ENCODE data around the gene ROS1.

The ROS1 gene

GRCh38 chr6:117306227-117306790 lies 119.4 kb downstream of the ROS1 start:
- no peak for DNase-seq

- DNase-seq, result no peak
Measured at GRCh38 chr6:117304446-117304845, 121.3 kb downstream of the ROS1 start.

DNA sequence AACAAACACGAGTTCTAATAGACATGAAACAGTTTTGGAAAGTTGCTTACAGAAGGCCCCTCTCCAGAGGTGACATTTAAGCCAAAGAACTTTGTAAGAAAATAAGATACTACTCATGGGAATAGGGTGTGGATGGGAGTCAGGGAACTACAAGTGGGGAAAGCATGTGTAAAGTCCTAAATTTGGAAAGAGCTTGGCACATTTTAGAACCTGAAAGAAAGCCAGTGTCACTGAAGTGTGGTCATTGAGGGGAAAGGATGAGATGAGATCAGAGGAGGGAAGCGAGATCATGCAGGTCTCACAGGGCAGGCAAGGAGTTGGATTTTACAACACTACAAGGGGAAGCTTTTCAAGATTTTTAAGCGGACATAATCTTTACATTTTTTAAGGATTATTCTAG lies 122.4 kb downstream of the ROS1 start:
- DNase-seq, result no peak

DNA sequence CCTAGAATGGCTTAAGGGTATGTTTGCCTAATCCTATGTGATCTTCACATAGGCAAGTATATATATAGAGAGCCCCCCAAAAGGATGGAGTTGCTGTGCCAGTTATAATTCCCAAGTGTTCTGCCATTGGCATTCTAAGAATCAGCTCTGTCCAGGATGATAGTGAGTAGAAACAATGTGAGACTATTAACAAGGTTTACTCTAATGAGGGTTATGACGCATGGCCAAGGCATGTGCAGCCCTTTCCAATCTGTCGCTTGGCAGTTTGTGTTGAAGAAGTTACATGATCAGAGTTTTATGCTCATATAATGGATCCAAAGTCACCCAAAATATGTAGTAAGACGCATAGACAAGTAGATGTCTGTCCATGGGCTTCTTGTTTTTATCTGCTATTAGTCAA lies 126.8 kb downstream of the ROS1 start:
- DNase-seq, result no peak

DNA sequence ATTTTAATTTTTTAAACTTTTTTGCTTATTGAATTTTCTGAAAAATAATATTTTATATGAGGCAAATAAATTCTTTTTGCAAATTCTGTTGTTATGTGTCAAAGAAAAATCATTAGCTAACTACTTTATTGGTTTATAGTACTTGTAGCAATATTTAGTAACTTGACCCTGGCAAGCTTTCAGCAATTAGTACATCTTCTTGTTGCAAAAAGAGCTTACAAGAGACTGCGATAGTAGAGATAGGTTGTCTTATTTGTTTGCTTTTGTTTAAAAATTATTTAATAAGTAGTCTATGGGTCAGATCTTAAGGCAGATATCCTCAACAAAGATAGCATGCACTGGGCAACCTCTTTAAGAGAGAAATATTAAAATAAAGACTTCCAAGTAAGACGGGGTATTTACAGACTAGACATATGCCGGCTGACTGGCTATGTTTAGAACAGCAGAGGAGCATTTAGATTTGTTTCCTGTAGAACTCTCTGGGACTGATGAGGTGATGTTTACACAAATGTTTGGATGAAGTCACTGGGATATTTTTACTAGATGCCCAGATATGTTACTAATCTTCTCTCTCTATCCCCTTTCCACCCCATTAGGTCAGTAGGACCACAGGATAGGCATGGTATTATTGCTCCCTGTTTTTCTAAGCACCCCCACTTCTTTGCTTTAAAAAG lies 135.4 kb downstream of the ROS1 start:
- DNase-seq, result no peak

DNA sequence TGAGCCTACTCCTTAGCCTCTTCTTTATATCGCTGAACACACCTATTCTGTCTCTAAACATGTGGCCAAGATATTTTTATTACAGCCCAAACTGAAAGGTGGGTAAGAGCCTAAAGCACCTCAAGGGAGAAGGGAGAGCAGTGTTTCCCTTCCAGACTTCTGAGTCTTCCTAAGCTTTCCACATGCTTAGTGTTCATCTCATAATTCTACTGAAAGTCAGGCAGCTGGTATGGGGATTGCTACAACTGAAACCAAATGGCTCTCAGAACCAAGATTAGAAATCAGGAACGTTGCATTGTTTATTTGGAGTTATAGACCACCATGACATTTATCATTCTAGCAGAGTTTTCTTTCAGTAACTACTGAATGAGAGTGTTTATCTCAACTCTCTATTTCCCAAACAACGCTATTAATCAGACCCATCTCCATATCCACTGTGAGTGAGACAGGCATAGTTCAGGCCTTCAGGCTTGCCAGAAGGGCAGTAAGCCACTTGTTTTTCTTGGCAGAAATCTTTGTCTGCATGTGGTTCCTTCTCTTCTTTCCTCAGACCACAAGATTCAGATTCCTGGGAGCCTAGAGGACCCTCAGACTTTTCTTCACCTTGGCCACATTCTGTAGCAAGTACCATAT lies 137.5 kb downstream of the ROS1 start:
- no peak for DNase-seq

GRCh38 chr6:117280922-117281321 lies 144.8 kb downstream of the ROS1 start:
- no peak for DNase-seq

DNA sequence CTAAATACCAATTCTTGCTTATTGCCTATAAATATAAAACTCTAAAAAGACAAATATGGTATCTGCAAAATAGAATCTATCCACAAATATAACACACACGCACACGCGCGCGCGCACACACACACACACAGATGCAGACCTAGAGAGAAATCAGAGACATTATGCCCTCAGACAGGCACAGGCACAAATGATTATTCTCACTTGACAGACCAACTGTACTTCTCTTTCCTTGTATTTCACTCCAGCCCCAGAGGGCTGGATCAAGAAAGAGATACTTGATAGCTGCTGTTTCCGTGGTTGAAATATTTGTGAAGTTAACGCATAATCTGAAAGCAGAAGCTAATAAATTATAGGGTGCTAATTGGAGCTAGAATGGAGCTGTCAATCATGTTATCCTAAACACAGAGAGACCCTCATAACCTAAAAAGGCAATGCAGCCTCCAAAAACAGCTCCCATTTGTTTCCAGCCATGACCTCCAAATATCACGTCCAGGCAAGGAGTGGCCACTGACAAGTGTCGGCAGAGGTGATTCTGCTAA lies 148.9 kb downstream of the ROS1 start:
- no peak for DNase-seq

GRCh38 chr6:117275711-117276110 lies 150.0 kb downstream of the ROS1 start:
- DNase-seq, result no peak

DNA sequence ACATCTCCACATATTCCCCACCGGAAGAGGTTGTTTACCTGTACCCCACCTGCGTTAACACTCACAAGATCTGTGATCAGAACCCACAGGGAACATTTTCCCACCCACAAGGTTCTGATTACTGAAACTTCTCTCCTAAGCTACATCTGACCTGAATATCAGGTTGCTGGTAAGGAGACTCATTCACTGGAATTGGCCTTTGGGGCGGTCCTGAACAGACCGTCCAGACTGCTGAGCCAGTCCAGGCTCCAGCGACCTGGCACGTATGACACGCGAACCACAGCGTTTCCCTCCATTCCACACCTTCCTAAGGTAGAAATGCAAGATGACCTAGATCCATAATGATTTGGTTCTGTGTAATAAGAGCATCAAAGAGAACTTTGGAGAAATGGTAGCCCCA lies 150.5 kb downstream of the ROS1 start:
- DNase-seq, result no peak

- DNase-seq, result no peak
Measured at GRCh38 chr6:117272891-117273290, 152.9 kb downstream of the ROS1 start.

DNA sequence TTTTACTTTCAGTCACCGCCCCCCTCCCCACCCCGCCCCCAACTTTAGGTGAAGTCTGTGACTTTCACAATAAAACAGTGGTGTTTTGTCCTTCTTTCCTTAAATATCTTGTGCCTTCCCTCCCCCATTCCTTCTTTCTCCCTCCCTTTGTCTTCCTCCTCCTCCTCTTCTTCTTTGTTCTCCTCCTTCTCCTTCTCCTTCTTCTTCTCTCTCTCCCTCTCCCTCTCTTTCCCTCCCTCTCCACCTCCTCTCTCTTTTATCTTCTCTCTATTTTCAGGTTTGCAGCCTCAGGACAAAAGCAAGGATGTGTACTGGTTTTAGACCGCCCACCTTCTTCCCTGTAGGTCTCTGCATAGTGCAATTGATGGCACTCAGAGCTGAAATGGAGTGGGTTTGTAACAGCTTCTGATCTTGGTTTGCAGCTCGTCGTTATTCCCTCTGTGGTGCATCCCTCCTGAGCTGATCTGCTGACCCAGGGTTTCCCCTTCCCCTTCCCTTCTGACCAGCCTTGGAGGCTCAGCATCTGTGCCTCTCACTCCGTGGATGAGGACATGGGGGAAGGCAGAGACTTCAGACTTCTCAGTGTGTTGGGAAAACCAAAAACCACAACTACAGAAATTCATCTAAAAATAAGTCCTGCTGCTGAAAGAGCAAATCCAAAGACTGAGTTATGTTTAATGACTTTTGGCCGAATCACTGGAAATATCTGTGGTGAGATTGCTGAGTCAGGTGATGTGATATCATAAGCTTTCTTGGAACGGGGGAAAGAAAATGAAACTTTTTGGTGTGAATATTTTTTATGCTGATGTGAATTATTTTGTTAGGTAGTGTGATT lies 153.5 kb downstream of the ROS1 start:
- no peak for DNase-seq

- no peak for DNase-seq
Measured at GRCh38 chr6:117270843-117271507, 154.8 kb downstream of the ROS1 start.

DNA sequence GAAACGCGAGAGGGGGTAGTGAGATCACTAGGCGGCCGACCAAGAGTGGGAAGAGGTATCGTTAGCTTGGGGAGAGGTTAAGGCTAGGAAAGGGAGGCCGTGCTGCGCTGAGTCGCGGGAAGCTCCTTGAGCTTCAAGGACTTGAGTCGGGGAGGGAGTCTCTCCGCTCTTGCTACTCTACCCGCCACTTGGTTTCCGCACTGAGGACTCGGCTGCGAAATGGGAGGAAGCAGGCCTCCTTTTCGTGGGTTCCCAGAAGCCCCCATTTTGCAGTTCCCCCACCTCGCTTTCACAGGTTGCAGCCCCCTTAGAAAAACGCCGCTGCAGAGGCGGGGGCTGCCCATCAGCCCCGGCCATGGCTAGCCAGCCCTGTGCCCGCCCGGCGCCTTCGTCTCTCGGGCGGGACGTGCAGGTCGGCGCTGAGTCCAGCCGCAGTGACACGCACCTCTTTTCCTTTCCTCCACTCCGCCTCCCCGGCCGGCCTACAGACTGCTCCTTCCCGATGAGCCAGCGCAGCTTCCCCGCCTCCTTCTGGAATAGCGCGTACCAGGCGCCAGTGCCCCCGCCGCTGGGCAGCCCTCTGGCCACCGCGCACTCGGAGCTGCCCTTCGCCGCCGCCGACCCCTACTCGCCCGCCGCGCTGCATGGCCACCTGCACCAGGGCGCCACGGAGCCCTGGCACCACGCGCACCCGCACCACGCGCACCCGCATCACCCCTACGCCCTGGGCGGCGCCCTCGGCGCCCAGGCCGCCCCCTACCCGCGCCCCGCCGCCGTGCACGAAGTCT lies 155.5 kb downstream of the ROS1 start:
- DNase-seq, result no peak

GRCh38 chr6:117269638-117270054 lies 156.1 kb downstream of the ROS1 start:
- DNase-seq, result no peak

GRCh38 chr6:117268924-117269323 lies 156.8 kb downstream of the ROS1 start:
- DNase-seq, result no peak

DNA sequence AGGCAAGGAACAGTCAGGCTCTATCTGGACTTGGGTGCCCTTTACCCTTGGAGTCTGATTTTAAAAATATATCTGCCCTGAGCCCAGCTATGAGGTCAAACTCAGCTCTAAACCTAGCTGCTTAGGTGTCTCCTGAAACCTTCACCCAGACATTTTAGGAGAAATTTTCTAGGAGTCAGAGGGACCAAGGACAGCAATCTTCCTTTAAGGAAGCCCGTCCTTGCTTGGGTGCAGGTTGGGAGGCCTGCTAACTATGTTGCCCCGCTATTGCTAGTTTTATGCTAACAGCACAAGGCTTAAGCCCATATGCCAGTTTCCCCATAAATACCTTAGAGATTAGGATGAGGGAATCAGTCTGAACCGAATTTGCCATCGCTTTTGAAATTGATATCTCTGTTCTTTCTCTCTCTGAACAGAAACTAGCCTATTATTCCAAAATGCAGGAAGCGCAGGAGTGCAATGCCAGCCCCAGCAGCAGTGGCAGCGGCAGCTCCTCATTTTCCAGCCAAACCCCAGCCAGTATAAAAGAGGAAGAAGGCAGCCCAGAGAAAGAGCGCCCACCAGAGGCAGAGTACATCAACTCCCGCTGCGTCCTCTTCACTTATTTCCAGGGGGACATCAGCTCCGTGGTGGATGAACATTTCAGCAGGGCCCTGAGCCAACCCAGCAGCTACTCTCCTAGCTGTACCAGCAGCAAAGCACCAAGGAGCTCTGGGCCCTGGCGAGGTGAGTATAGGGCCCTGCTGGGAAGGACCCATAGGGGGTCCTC lies 157.8 kb downstream of the ROS1 start:
- no peak for DNase-seq

DNA sequence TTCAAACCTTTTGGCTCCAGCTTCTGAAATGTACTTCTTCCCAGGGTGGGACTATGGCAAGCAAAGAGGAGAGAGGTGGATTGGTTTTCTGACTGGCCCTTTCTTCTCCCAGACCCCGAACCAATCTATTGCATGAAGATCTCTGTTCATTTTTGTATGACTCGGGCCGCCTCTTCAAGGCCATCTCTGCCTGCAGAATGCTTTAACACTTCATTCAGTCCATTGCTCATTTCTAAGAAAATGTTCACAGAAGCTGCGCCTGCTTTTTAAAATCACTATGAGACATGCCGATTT lies 158.7 kb downstream of the ROS1 start:
- no peak for DNase-seq

DNA sequence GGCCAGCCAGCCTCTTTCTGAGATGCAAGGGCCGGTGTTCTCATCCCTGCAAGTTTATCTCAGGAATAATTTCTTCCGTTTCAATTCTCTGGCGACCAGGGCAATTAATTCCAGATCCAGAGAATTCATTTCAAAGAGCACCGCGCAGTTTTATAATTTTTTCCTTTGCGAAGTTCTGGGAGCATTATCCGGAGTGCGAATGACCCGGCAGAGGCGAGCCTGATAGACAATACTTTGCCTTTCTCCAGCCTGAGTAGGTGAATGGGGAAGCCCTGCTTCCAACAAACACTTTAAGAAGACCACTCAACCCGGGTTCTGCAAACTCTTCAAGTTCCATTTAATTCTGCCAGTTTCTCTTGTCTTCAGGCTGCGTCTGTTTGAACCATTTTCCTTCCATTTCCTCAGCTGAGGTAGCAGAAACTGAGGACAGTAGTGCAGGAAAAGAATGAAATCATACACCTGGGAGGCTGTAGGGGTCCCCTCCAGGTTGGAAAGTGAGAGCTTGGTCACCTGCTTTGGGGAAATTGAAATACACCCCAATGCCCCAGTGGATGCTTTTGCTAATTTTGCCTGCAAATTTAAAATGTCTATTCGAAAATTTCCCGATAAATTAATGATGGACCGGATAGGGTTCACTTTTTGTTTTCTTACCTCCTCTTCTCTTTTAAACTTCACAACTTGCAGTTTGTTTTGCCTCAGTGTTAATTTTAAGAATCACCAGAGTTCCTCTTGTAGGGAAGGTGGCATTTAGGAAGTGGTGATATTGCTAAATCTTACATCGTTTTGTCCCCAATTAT lies 159.3 kb downstream of the ROS1 start:
- no peak for DNase-seq
